ENCODE results near the gene LRRFIP2.

GRCh38 chr3:37135561-37135960 is 38.8 kb downstream of the LRRFIP2 start:
- no peak for TF ChIP-seq TEAD4 (IDR thresholded peaks at IDR 0.05; ENCODE audit: low read depth, low read length)
- TF ChIP-seq, protein P1, sequence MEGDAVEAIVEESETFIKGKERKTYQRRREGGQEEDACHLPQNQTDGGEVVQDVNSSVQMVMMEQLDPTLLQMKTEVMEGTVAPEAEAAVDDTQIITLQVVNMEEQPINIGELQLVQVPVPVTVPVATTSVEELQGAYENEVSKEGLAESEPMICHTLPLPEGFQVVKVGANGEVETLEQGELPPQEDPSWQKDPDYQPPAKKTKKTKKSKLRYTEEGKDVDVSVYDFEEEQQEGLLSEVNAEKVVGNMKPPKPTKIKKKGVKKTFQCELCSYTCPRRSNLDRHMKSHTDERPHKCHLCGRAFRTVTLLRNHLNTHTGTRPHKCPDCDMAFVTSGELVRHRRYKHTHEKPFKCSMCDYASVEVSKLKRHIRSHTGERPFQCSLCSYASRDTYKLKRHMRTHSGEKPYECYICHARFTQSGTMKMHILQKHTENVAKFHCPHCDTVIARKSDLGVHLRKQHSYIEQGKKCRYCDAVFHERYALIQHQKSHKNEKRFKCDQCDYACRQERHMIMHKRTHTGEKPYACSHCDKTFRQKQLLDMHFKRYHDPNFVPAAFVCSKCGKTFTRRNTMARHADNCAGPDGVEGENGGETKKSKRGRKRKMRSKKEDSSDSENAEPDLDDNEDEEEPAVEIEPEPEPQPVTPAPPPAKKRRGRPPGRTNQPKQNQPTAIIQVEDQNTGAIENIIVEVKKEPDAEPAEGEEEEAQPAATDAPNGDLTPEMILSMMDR (IDR thresholded peaks at IDR 0.05; ENCODE audit: control extremely low read depth in 1 of 3, insufficient read depth in 1 of 3, low read depth in 1 of 3, low read length in 3 of 3): no peak
- no peak for TF ChIP-seq TAF1 (IDR thresholded peaks at IDR 0.05; ENCODE audit: low read depth, low read length)
